C4-2B (cell line): ENCODE data around the gene CHRDL2.

Source experiments
- CTCF ChIP-seq: fragments of 450-650 bp; conservative IDR thresholded peaks from 2 replicates; pipeline ENCODE4 v1.5.1; 2017; ENCODE audit warnings: mild to moderate bottlenecking
- ZFX ChIP-seq: fragments of 450-650 bp; IDR thresholded peaks from 2 replicates; pipeline ENCODE4 v1.6.1; 2017

DNA sequence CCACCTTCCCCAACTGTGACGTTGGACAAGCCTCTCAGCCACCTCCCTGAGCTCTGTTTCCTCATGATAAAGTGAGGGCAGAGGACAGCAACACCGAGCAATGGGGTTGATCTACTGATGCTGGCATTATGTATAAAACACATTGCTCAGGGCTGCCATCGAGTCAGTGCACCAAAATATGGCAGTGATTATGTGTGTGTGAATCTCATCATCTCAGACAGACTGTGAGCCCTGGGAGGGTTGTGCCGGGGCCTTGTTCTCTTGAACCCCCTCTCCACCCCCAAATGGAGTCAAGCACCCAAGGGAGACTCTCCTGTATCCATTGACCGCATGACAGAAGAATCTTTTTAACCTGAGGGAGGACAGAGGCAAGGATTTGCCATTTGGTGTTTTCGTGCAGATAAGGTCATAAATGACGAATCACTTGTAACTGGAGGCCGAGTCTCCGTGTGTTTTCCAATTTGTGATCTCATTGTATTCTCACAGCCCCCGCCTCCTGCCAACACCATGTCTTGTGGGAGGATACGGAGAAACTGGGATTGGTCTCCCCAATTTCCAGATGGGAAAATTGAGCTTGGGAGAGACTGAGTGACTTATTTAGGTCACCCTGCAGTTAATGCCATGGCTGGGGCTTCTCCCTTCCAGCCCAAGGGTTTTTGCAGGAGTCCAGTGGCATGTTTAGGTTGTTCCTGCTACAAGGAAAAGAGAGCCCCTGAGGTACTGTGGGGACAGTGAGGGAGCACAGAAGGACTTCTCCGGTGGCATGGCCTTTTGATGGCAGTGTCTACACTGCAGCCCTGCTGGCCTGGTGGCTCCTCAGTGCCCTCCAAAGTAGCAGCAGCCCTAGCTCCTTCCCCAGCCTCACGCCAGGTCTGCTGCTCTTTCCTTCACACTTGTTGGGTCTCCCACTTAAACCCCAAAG is 52.4 kb downstream of the CHRDL2 start:
- no peak for TF ChIP-seq CTCF
- TF ChIP-seq ZFX: no peak
